ENCODE results near the gene TEAD4.

GRCh38 chr12:3032161-3032560 is 73.0 kb downstream of the TEAD4 start:
- TF ChIP-seq, protein P1, sequence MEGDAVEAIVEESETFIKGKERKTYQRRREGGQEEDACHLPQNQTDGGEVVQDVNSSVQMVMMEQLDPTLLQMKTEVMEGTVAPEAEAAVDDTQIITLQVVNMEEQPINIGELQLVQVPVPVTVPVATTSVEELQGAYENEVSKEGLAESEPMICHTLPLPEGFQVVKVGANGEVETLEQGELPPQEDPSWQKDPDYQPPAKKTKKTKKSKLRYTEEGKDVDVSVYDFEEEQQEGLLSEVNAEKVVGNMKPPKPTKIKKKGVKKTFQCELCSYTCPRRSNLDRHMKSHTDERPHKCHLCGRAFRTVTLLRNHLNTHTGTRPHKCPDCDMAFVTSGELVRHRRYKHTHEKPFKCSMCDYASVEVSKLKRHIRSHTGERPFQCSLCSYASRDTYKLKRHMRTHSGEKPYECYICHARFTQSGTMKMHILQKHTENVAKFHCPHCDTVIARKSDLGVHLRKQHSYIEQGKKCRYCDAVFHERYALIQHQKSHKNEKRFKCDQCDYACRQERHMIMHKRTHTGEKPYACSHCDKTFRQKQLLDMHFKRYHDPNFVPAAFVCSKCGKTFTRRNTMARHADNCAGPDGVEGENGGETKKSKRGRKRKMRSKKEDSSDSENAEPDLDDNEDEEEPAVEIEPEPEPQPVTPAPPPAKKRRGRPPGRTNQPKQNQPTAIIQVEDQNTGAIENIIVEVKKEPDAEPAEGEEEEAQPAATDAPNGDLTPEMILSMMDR (conservative IDR thresholded peaks at IDR 0.05; ENCODE audit: low read depth in 2 of 2), result no peak
- no peak for TF ChIP-seq CREB1 (CRISPR knock-in tag; IDR thresholded peaks at IDR 0.05; ENCODE audit: low read depth)
- TF ChIP-seq EZH2 (IDR thresholded peaks at IDR 0.05; ENCODE audit: low read depth, unreplicated experiment), result no peak
- TF ChIP-seq, protein P2, sequence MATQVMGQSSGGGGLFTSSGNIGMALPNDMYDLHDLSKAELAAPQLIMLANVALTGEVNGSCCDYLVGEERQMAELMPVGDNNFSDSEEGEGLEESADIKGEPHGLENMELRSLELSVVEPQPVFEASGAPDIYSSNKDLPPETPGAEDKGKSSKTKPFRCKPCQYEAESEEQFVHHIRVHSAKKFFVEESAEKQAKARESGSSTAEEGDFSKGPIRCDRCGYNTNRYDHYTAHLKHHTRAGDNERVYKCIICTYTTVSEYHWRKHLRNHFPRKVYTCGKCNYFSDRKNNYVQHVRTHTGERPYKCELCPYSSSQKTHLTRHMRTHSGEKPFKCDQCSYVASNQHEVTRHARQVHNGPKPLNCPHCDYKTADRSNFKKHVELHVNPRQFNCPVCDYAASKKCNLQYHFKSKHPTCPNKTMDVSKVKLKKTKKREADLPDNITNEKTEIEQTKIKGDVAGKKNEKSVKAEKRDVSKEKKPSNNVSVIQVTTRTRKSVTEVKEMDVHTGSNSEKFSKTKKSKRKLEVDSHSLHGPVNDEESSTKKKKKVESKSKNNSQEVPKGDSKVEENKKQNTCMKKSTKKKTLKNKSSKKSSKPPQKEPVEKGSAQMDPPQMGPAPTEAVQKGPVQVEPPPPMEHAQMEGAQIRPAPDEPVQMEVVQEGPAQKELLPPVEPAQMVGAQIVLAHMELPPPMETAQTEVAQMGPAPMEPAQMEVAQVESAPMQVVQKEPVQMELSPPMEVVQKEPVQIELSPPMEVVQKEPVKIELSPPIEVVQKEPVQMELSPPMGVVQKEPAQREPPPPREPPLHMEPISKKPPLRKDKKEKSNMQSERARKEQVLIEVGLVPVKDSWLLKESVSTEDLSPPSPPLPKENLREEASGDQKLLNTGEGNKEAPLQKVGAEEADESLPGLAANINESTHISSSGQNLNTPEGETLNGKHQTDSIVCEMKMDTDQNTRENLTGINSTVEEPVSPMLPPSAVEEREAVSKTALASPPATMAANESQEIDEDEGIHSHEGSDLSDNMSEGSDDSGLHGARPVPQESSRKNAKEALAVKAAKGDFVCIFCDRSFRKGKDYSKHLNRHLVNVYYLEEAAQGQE (IDR thresholded peaks at IDR 0.05; ENCODE audit: unreplicated experiment), result no peak
- TF ChIP-seq ZNF462 (CRISPR knock-in tag; IDR thresholded peaks at IDR 0.05), result no peak
- no peak for TF ChIP-seq POLR2AphosphoS5 (IDR thresholded peaks at IDR 0.05; ENCODE audit: low read depth)
- TF ChIP-seq EZH2phosphoT487 (IDR thresholded peaks at IDR 0.05; ENCODE audit: unreplicated experiment), result no peak
- TF ChIP-seq JUNB (IDR thresholded peaks at IDR 0.05; ENCODE audit: unreplicated experiment), result no peak
- TF ChIP-seq, protein P3, sequence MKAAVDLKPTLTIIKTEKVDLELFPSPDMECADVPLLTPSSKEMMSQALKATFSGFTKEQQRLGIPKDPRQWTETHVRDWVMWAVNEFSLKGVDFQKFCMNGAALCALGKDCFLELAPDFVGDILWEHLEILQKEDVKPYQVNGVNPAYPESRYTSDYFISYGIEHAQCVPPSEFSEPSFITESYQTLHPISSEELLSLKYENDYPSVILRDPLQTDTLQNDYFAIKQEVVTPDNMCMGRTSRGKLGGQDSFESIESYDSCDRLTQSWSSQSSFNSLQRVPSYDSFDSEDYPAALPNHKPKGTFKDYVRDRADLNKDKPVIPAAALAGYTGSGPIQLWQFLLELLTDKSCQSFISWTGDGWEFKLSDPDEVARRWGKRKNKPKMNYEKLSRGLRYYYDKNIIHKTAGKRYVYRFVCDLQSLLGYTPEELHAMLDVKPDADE (IDR thresholded peaks at IDR 0.05), result no peak
